HL-60/S4 treated with retinoic acid at 250 ng/mL for 4 days and 3 days (cell line): Measurements from ENCODE around the gene CD52.

Experiments
- in situ Hi-C: fragments of 300-500 bp; cut with MboI; formaldehyde crosslinking; loops from 2 replicates; pipeline ENCODE4 v1.7.0; 2022; ENCODE audit warnings: low sequenced_read_pairs

The CD52 gene

DNA sequence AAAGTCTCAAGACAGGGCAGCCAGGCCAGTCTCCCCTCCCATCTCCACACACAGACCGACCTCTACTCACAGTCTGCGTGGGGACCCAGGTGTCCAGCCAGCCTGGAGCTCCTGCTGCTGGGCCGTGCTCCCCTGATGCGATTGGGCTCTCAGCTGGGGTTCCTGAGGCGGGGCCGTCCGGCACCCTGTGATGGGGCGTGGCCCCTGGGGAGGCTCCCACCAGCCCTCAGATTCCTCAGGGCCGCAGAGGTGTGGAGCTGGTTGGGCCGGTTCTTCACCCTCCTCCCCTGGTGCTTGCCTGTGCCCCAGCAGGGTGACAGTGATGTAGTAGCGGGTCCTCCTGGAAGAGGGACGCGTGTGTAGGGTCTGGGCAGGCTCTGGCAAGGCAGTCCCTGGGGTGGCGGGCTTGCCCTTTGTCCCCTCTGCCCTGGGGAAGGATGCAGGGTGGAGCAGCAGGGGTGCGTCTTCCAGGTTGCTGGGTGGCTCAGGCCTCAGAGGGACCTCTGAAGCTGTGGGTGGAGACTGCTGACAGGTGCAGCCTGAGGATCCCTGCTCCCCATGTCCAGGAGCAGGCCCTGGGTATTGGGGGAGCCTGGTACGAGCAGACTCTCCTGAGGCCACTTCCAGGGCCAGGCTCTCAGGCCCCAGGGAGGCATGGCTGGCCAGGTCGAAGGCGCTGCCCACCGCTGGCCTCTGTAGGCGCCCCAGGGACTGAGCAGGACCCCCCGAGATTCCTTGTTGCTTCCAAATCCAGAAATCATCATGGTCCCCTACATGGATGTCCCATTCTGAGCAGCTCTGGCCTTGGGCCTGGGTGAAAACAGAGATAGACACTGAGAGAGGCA lies 36.4 kb downstream of the CD52 start, which contains the start of gene CRYBG2:
TSS of gene CRYBG2 (minus strand) at position 155 of the 845 bp plus-strand sequence. CDS start 7,473 bp downstream, outside the sequence.
- in situ Hi-C loops, result no loop called here

DNA sequence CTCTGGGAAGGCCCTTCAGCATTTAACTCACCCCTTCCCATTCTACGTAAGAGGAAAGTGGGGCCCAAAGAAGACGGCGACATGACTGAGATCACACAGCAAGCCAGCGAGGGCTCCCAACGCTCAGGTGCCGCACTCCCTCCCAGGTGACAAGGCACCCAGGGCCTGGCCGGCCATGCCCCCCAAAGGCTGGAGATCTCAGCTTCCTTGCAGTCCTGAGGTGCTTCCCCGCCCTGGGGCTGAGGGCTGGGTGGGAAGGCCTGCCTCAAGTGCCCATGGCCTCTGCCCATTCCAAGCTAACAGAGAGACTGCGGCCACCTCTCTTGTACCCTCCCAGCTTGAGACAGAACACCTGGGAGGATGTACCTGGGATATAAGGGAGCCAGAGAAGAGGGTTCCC lies 37.2 kb downstream of the CD52 start:
- in situ Hi-C loops, result no loop called here

DNA sequence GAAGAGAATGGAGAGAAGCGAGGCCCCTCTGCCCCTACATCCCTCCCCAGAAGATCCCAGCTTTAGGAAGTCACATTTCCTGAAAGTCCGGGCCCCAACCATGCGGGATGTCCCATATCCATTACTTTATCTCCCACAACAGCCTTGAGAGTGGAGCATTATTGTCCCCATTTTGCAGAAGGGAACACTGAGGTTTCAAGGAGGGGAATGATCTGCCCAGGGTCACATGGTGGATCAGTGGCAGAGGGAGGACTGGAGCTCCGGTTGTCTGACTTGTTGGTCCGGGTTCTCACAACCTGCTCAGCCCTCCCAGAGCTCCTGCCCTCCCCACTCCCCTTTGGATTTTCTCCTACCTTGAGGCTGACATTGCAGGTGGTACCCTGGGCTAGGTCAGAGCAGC lies 38.3 kb downstream of the CD52 start:
- in situ Hi-C loops, result no loop called here

DNA sequence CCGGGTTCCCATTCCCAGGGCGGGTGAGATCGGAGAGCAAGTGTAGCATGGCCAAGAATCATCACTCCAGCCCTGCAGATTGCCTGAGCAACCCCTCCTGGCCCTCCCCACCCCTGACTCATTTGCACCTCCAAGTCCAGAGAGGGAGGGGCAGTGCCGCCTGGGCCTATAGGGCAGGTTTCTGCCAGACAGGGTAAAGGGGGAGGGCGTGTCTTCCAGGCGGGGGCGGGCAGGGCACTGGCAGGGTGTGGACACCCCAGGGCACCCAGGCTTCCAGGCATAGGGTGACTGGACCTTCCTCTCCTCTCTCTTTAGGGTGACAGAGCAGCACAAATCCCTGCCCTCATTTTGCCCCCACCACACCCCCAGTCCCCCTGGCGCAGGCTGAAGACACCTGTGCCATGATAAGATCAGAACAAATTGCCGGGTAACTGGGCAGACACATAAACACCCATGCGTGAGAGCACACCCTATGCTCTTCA lies 39.4 kb downstream of the CD52 start:
- in situ Hi-C loops, result no loop called here

DNA sequence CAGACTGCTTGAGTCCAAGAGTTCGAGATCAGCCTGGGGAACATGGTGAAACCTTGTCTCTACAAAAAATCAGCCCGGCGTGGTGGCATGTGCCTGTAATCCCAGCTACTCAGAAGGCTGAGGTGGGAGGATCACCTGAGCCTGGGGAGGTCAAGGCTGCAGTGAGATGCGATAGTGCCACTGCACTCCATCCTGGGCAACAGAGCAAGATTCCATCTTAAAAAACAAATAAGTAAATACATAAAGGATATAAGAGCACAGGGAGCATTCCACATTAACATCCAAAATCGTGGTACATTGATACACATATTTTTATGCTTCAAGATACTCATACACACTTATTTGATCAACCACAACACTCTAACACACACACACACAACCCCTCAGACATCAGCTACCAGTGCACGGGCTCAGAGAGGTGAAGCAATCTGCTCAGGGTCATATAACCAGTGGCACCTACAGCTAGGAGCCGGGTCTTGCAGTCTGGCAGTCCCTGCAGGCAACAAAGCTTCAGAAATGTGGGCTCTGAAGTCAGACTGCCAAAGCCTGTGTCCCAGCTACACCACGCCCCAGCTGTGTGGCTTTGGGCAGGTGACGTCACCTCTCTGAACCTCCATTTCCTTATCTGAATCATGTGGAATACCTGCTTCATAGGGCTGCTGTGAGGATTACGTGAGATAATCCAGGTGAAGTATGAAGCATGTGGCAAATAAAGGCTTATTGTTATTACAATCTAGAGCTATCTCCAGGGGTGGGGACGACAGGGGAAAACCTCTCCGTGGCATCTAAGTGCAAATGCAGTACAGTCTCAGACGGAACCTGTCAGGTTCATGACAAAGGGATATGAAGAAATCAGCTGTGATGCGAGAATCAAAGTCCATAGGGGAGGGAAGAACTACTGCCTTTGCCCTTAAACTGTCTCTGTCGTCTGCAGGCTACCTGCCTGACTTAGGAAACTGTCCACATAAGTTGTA lies 40.9 kb downstream of the CD52 start:
- in situ Hi-C loops, result no loop called here

DNA sequence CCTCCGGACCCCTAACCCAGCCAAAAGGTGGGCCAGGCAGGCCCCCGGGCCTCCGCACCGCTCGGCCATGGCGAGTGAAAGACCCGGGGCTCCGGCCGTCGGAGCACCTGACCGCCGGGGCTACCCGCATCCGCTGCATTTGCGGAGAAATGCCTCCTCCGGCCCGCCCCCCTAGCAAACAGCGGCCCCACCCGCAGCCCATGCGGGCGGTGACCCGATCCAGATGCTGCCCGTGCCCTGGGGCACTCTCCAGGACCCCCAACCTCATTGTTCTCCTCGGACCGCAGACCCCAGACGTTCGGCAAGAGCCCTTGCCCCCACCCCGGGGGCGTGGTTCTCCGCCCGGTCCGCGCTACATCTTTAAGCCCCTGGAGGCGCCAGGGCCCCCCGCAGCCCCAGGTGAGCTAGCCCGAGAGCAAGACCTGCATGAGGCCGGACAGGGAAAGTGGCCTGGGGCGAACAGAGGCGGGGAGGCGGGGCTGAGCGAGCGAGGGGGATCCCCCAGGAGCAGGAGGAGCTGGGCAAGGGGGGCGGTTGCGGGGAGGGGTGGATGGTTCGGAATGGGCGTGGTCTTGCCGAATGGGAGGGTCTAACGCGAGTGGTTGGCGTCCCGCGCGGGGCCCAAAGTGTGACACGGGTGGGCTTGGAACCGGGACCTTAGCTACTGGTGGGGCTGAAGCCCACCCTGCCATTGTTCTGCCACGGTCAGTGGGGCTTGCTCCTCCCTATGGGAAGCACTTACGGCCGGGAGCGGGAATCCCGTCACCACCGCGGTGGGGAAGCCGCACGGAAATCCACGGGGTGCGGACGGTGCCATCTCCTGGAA lies 42.4 kb downstream of the CD52 start:
- in situ Hi-C loops, result no loop called here

DNA sequence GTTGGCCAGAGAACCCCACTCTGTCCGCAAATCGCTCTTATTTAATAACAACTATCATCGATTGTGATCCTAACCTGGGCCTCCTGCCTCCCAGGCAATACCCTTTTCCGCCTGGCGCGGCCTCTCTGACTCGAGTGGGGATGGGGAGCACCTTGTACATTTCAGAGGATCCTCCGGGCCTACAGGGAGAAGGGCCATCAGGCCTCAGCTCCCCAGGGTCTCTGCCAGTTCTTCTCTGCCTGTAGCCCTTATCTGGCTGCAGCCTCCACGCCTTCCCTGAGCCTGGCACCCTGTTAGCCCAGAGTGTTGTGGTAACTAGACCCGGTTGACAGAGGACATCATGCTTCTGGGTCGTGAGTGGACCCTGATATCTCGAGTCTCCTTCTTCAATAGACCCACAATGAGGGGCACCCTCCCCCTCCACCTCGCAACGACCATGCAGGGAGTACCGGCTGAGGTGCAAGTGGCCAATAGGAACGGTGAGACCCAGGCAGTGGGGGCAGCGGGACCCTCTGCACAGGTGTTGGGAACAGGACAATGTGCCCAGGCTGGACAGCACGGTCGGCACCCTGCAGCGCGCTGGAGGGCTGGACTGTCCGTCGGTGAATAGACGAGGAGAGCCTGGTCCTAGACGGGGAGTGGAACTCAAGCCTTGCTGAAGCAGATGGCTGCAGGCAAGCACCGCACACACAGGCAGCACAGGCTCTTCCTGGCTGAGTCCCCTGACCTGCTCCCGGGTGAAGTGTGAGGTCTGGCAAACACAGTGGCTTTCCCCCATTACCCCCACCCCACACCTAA lies 43.2 kb downstream of the CD52 start:
- in situ Hi-C loops, result no loop called here

DNA sequence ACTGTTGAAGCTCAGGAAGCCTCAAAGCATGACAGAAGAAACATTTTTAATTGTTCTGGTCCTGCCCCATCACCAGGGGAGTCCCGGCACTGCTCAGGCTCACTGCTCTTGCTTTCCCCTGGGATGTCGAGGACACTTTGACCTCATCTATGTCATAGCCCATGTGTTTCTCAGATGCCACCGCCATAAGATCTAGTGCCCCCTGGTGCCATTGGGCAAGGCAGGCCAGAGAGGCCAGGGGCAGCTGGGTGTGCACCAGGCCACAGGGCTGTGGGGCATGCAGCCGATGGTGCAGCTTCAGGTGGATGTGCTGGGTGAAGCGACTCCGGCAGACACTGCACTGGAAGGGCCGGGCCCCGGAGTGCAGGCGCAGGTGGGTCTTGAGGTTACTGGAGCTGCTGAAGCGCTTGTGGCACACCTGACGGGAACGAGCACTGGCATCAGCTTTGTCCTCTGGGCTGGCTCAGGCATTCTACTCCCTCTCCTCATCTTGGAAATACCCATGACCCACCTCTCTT lies 43.9 kb downstream of the CD52 start:
- in situ Hi-C loops, result no loop called here

DNA sequence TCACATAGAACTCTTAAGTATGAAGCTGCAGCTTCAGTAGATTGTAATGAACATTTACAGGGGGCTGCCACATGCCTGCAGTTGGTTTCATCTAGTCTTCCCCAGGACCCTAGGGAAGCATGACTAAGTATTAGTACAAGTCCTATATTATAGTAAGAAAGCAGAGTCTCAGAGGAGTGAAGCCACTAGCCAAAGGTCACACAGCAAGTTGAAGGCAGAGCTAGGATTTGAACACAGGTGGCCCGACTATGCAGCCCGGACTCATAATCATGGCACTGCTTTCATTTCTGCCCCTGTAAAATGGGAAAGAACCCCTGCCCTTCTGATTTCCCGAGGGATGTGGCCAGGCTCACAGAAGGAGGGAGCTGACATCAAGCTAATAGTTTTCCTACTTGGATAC lies 44.6 kb downstream of the CD52 start:
- in situ Hi-C loops, result no loop called here

DNA sequence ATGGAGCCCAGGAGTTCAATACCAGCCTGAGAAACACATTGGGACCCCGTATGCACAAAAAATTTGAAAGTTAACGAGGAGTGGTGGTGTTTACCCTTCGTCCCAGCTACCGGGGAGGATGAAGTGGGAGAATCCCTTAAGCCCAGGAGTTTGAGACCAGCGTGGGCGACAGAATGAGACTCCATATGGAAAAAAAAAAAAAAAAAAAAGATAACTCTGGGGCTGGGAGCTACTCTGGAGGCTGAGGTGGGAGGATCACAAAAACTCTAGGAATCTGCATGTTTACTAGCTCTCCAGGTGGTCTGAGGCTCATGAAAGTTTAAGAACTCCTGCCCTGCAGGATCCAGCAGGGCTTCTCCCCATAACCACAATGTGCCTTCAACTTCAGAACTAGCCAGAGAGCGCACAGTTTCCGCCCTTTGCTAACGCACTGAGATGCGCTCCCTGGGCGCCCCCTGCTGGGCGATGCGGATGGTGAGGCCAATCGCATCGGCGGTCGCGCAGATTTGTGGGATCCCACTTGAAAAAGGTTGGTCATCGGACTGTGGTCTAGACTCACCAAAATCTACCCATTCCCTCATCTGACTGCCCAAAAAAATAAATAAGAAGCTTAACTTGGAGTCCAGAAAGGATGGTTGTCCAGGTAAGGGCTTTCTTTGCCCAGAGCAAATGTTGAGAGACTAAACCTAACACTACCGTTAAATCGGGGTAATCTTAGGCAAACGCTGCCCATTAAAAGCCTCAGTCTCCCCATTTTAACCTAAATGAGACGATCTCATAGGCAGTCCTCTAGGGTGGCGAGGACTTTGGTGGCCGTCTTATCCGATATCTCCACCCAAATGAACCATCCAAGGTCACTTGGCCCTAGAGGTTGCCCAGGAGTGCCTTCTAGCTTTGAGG lies 46.0 kb downstream of the CD52 start:
- in situ Hi-C loops, result no loop called here

DNA sequence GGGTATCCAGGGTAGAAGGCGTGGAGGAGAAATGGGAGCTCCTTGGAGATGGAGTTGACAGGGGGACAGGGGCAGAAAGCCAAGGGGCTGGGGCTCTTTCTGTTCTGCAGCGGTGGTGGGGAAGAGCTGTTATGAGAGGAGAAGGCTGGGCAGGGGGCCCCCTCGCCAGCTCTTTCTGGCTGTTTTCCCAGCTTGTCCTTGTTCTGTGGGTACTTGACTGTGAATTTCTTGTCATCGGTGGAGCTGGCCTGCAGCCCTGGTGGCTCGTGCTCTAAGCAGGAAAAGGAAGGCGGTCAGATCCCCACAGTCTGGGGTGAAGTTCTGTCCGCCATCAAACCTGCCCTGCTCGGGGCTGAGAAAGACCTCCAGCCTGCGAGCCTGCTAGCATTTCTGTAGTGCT lies 47.2 kb downstream of the CD52 start:
- in situ Hi-C loops, result no loop called here

DNA sequence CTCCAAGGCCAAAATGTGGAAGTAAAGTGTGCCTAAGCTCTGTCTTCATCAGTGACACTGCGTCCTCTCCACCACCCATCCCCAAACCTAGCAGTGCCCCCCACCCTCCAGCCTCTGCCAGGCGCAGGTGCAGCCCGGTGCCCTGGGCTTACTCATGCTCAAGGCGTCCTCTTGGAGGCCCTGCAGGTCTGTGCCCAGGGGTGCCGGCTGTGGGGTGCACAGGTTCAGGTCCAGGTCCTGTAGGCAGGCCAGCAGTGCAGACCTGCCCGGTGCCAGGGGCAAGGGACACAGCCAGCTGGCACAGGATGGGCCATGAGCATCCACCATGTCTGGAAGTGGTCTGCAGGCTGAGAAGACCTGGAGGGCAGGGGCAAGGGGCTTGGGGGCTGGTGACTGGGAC lies 49.7 kb downstream of the CD52 start:
- in situ Hi-C loops, result no loop called here

DNA sequence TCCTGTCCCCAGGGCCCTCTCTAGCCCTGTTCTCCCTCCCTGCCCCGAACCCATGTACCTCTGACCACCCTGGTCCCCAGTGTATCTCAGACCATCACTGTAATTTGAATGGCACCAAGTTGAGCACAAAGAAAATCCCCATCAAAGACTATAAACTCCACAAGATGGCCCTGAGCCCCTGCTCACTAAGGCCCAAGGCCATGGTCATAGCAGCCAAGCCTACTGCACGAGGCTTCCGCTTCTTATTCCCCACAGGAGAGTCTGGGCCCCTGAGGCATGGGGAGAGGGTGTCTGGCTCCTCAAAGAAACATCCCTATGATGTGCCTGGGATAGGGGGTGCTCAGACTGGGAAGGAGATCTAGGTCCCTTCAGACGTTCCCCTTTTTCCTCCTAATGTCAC lies 50.2 kb downstream of the CD52 start:
- in situ Hi-C loops, result no loop called here

DNA sequence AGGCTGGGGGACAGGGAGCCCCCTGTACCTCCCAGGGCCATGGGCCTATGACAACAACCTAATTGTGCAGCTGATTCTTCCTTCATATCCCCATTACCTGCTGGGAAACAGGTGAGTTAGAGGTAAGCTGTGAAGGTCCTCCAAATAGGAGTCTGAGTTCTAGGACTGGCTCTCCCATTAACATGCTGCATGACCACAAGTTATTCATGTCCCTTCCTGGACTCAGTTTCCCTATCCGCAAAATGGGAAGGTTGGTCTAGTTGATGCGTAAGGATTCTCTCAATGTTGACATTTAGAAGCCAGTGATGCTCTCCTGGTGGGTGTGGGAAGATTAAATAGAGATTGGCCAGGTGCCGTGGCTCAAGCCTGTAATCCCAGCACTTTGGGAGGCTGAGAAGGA lies 50.7 kb downstream of the CD52 start:
- in situ Hi-C loops, result no loop called here
